Kidney (tissue), 14 donors: ENCODE measurements around the gene CFAP58. TPM values are rescaled to one million over a fixed set of nuclear protein-coding genes. Genes with fewer than 3 reads are reported as not detected.

Source experiments
- DNase-seq, 5 donors: peaks; one replicate each; pipeline ENCODE4 v3.0.0-alpha.2; 2013 to 2020
- FAIRE-seq: peaks from 2 replicates; lab custom pipeline; 2012; peaks lifted over from hg19 to GRCh38; lab: Jason Lieb, UNC
- H3K27ac ChIP-seq, 2 donors: one replicate each; pipeline ENCODE4 v1.7.0; 2013; ENCODE audit warnings: low read depth in 2 of 2, low read length in 2 of 2, inconsistent platforms in 1 of 2
- H3K27me3 ChIP-seq: one replicate; pipeline ENCODE4 v1.7.1; 2013; ENCODE audit warnings: low read length, inconsistent platforms; ENCODE audit not compliant: control insufficient read depth, insufficient read depth
- H3K36me3 ChIP-seq, 3 donors: one replicate each; pipeline versions ENCODE4 v1.7.0 to v1.7.1; 2013; ENCODE audit warnings: low read length in 3 of 3, control low read depth in 1 of 3, inconsistent platforms in 1 of 3; ENCODE audit not compliant: insufficient read depth in 3 of 3, control insufficient read depth in 2 of 3
- H3K4me1 ChIP-seq, 3 donors: one replicate each; pipeline versions ENCODE4 v1.7.0 to v1.7.1; 2013; ENCODE audit warnings: low read length in 3 of 3, inconsistent platforms in 1 of 3, low read depth in 1 of 3; ENCODE audit not compliant: control insufficient read depth in 2 of 3, insufficient read depth in 2 of 3
- H3K4me3 ChIP-seq, 3 donors: one replicate each; pipeline versions ENCODE4 v1.7.0 to v1.8.1; 2013; ENCODE audit warnings: low read length in 3 of 3, control low read depth in 1 of 3, inconsistent platforms in 1 of 3
- H3K9ac ChIP-seq, 3 donors: one replicate each; pipeline versions ENCODE4 v1.7.0 to v1.7.1; 2013; ENCODE audit warnings: low read length in 3 of 3, control low read depth in 1 of 3, inconsistent platforms in 1 of 3
- H3K9me3 ChIP-seq, 3 donors: one replicate each; pipeline versions ENCODE4 v1.7.0 to v1.7.1; 2013; ENCODE audit warnings: low read length in 3 of 3, control low read depth in 1 of 3, inconsistent platforms in 1 of 3; ENCODE audit not compliant: control insufficient read depth in 2 of 3, insufficient read depth in 1 of 3
- intact Hi-C: fragments of 100-400 bp; cut with DNase I; formaldehyde crosslinking; loops from one replicate; pipeline ENCODE4 v1.11.1; 2022
- polyA plus RNA-seq: library from polyadenylated mRNA; stranded (reverse); fragments of 350-450 nt; fragmentation: Illumina TruSeq; extraction: RNeasy Lipid Tissue Mini Kit (QIAGEN cat#74804); gene quantifications from one replicate; pipeline ENCODE4 v1.2.3, GENCODE V29; 2014; ENCODE audit warnings: low read depth, low replicate concordance; ENCODE audit not compliant: insufficient read depth
- total RNA-seq: library from RNA; stranded (reverse); fragmentation: NEBNext Ultra II Directional; extraction: Animal tissue kit (Norgen Biotek cat#: 25700); gene quantifications from one replicate; pipeline ENCODE4 v1.2.1, GENCODE V29; 2021
- TF ChIP-seq, protein P1 (sequence below): IDR thresholded peaks from 3 replicates; pipeline ENCODE4 v1.5.1; 2012; ENCODE audit warnings: mild to moderate bottlenecking, moderate library complexity, borderline replicate concordance; ENCODE audit not compliant: insufficient read depth; ENCODE audit errors: extremely low read depth
- donor health status: control.
- donor health status: control.
- donor health status: control.
- donor health status: control.
- donor health status: control.
- donor health status: DM: yes; HTN: yes; CAD: no.
- donor health status: Normal renal cell carcinoma (clear cell type).

CFAP58 gene
- total and polyA plus RNA-seq, 2 donors from 2014 or later: 0.19 to 0.35 TPM

GRCh38 chr10:104321226-104321625 is 32.4 kb upstream of the CFAP58 start:
- Histone ChIP-seq H3K9ac (no peak overlapping the region), H3K4me1 (peaks cover 0 to 48% (median 26%) of the 10 kb centered on the region in 3 donors), H3K9me3 (no peaks in the 10 kb centered on the region), H3K27me3 (no peaks in the 10 kb centered on the region), H3K4me3 (no peak overlapping the region), H3K36me3 (no peaks in the 10 kb centered on the region), H3K27ac (no peak overlapping the region)
- FAIRE-seq: no peak
- TF ChIP-seq, protein P1, sequence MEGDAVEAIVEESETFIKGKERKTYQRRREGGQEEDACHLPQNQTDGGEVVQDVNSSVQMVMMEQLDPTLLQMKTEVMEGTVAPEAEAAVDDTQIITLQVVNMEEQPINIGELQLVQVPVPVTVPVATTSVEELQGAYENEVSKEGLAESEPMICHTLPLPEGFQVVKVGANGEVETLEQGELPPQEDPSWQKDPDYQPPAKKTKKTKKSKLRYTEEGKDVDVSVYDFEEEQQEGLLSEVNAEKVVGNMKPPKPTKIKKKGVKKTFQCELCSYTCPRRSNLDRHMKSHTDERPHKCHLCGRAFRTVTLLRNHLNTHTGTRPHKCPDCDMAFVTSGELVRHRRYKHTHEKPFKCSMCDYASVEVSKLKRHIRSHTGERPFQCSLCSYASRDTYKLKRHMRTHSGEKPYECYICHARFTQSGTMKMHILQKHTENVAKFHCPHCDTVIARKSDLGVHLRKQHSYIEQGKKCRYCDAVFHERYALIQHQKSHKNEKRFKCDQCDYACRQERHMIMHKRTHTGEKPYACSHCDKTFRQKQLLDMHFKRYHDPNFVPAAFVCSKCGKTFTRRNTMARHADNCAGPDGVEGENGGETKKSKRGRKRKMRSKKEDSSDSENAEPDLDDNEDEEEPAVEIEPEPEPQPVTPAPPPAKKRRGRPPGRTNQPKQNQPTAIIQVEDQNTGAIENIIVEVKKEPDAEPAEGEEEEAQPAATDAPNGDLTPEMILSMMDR: no peak
- peak in 1 of 5 donors; percentile 49 for DNase-seq
- intact Hi-C loops: no loop called here

DNA sequence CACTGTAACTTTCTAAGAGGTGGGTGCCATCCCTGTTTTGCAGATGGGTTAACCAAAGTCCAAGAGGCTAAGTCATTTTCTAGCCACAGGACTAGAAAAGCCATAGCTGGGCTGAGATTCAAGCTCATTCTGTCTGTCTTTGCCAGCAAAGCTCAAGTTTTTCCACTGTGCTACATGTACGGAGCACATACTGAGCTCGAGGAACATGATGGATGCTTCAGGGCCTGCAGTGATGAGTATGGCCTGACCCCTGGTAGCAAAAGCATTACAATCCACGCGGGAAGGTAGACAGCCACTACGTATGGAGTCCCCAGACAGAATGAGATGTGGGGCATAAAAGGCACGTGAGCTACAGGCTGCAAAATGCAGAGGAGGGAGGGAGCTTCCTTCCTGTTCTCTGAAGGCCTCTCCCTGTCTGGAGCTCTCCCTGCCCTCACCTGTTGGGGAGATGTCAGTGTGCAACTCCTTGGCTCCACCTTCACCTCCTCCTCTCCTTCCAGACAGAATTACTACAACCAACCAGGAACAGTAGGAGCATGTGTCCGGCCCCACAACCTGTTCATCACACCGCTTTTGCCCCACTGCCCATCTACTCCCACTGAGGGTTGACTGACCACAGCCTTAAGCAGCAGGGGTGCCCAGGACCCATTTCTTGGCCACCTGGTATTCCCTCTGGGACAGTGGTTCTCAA is 31.8 kb upstream of the CFAP58 start:
- Histone ChIP-seq H3K9ac (peak overlapping the region in 1 of 3 donors; percentile 1), H3K27ac (no peak overlapping the region), H3K27me3 (no peaks in the 10 kb centered on the region), H3K4me3 (no peak overlapping the region), H3K4me1 (peaks cover 0 to 53% (median 26%) of the 10 kb centered on the region in 3 donors), H3K36me3 (no peaks in the 10 kb centered on the region), H3K9me3 (no peaks in the 10 kb centered on the region)
- TF ChIP-seq, protein P1: no peak
- intact Hi-C loops: no loop called here
- no peak for FAIRE-seq
- DNase-seq: peak in 1 of 5 donors; percentile 55

DNA sequence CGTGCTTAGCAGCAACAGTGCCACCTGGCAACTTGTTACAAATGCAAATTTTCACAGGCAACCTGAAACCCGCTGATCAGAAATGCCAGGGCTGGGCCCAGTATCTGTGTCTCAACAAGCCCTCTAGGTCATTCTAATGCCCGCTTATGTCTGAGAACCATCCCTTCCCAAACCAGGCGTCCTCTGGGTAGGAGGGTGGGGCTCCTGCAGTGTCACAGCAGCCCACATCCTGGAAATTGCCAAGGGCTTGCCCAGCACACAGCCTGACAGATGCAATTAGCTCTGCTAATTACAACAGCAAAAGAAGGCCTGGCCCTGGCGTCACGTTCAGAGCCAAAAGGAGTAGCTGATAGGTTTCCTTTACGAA is 31.2 kb upstream of the CFAP58 start:
- Histone ChIP-seq H3K9me3 (no peaks in the 10 kb centered on the region), H3K27ac (peak overlapping the region in 1 of 2 donors; percentile 27), H3K27me3 (no peaks in the 10 kb centered on the region), H3K36me3 (no peaks in the 10 kb centered on the region), H3K4me1 (peaks cover 0 to 57% (median 27%) of the 10 kb centered on the region in 3 donors), H3K4me3 (no peak overlapping the region), H3K9ac (peak overlapping the region in 1 of 3 donors; percentile 1)
- DNase-seq (peak in 1 of 5 donors; percentile 70), FAIRE-seq (no peak)
- TF ChIP-seq, protein P1: no peak
- intact Hi-C loops: no loop called here

- intact Hi-C loops: no loop called here
- Histone ChIP-seq H3K27me3 (no peaks in the 10 kb centered on the region), H3K36me3 (no peaks in the 10 kb centered on the region), H3K9ac (no peak overlapping the region), H3K9me3 (no peaks in the 10 kb centered on the region), H3K4me1 (peaks cover 0 to 62% (median 30%) of the 10 kb centered on the region in 3 donors), H3K4me3 (no peak overlapping the region), H3K27ac (peak overlapping the region in 1 of 2 donors; percentile 27)
- DNase-seq (peak in 1 of 5 donors; percentile 8), FAIRE-seq (no peak)
- TF ChIP-seq, protein P1: no peak
Measured at GRCh38 chr10:104323085-104323484, 30.5 kb upstream of the CFAP58 start.
